KOPT-K1 (cell line): ENCODE data around the gene TRIM32.
"Not testable (repeated sequence)": the region's sequence is repeated elsewhere in the genome, so short reads cannot be mapped to it uniquely, and the experiment has no call there.

Experiments
- H3K27ac ChIP-seq: fragments of 200-600 bp; sonication (generic); 2 replicates; pipeline ENCODE4 v1.5.1; 2016; ENCODE audit warnings: antibody characterized with exemption, mild to moderate bottlenecking, low read depth, low read length; ENCODE audit not compliant: poor library complexity, severe bottlenecking
- H3K36me3 ChIP-seq: fragments of 200-600 bp; sonication (generic); 2 replicates; pipeline ENCODE4 v1.5.1; 2017; ENCODE audit warnings: antibody characterized with exemption, mild to moderate bottlenecking, low read length, moderate library complexity; ENCODE audit not compliant: insufficient read depth
- H3K9me3 ChIP-seq: fragments of 200-600 bp; sonication (generic); 2 replicates; pipeline ENCODE4 v1.5.1; 2017; ENCODE audit warnings: antibody characterized with exemption, low read length, mild to moderate bottlenecking; ENCODE audit not compliant: insufficient read depth, poor library complexity, severe bottlenecking

The TRIM32 gene

GRCh38 chr9:116690805-116691204 is 3.7 kb downstream of the TRIM32 start:
- not testable (repeated sequence) for H3K36me3 ChIP-seq, H3K9me3 ChIP-seq, H3K27ac ChIP-seq

GRCh38 chr9:116691607-116692006 is 4.5 kb downstream of the TRIM32 start:
- Histone ChIP-seq H3K27ac (no peak overlapping the region), H3K9me3 (no peaks in the 10 kb centered on the region), H3K36me3 (no peaks in the 10 kb centered on the region)

GRCh38 chr9:116692616-116693015 is 5.5 kb downstream of the TRIM32 start:
- H3K27ac ChIP-seq: no peak overlapping the region

GRCh38 chr9:116693233-116693731 is 6.2 kb downstream of the TRIM32 start:
- Histone ChIP-seq H3K36me3 (peaks cover 12% of the 10 kb centered on the region), H3K9me3 (no peaks in the 10 kb centered on the region), H3K27ac (no peak overlapping the region)

More at GRCh38 chr9:116692616-116693015, 5.5 kb downstream of the TRIM32 start:
- H3K36me3 ChIP-seq: peaks cover 5% of the 10 kb centered on the region
- H3K9me3 ChIP-seq: no peaks in the 10 kb centered on the region

- H3K27ac ChIP-seq: no peak overlapping the region
- peaks cover 28% of the 10 kb centered on the region for H3K36me3 ChIP-seq
- H3K9me3 ChIP-seq: no peaks in the 10 kb centered on the region
Observed at GRCh38 chr9:116694785-116695291, 7.7 kb downstream of the TRIM32 start.

GRCh38 chr9:116695438-116695837 is 8.3 kb downstream of the TRIM32 start:
- peaks cover 34% of the 10 kb centered on the region for H3K36me3 ChIP-seq
- no peak overlapping the region for H3K27ac ChIP-seq
- H3K9me3 ChIP-seq: no peaks in the 10 kb centered on the region

GRCh38 chr9:116697362-116697761 is 10.3 kb downstream of the TRIM32 start:
- H3K9me3 ChIP-seq: no peaks in the 10 kb centered on the region
- H3K27ac ChIP-seq: no peak overlapping the region
- H3K36me3 ChIP-seq: peaks cover 50% of the 10 kb centered on the region

GRCh38 chr9:116697887-116698286 is 10.8 kb downstream of the TRIM32 start:
- Histone ChIP-seq H3K36me3 (peaks cover 50% of the 10 kb centered on the region), H3K27ac (no peak overlapping the region), H3K9me3 (no peaks in the 10 kb centered on the region)

GRCh38 chr9:116700279-116700678 is 13.2 kb downstream of the TRIM32 start:
- H3K36me3 ChIP-seq: peaks cover 50% of the 10 kb centered on the region
- no peaks in the 10 kb centered on the region for H3K9me3 ChIP-seq
- no peak overlapping the region for H3K27ac ChIP-seq

GRCh38 chr9:116700882-116701865 is 14.1 kb downstream of the TRIM32 start:
- Histone ChIP-seq H3K36me3 (peaks cover 50% of the 10 kb centered on the region), H3K9me3 (no peaks in the 10 kb centered on the region), H3K27ac (no peak overlapping the region)

- peaks cover 50% of the 10 kb centered on the region for H3K36me3 ChIP-seq
- no peak overlapping the region for H3K27ac ChIP-seq
Observed at GRCh38 chr9:116701940-116702642, 15.0 kb downstream of the TRIM32 start.

GRCh38 chr9:116703634-116704033 is 16.5 kb downstream of the TRIM32 start:
- H3K9me3 ChIP-seq: no peaks in the 10 kb centered on the region
- H3K36me3 ChIP-seq: peaks cover 35% of the 10 kb centered on the region
- no peak overlapping the region for H3K27ac ChIP-seq

More at GRCh38 chr9:116701940-116702642, 15.0 kb downstream of the TRIM32 start:
- H3K9me3 ChIP-seq: no peaks in the 10 kb centered on the region

- Histone ChIP-seq H3K27ac (no peak overlapping the region), H3K36me3 (peaks cover 26% of the 10 kb centered on the region), H3K9me3 (no peaks in the 10 kb centered on the region)
Observed at GRCh38 chr9:116704470-116704869, 17.4 kb downstream of the TRIM32 start.

GRCh38 chr9:116705531-116705930 is 18.4 kb downstream of the TRIM32 start:
- Histone ChIP-seq H3K9me3 (no peaks in the 10 kb centered on the region), H3K36me3 (peaks cover 16% of the 10 kb centered on the region), H3K27ac (no peak overlapping the region)
